GM21717 (cell line): ENCODE results near the gene HOXC5.

ENCODE experiments used
- ATAC-seq: cut with Tn5 transposase; IDR thresholded peaks from one replicate; pipeline ENCODE4 v1.9.1; 2021; ENCODE audit warnings: mild to moderate bottlenecking, moderate library complexity; ENCODE audit not compliant: unreplicated experiment

Gene HOXC5

DNA sequence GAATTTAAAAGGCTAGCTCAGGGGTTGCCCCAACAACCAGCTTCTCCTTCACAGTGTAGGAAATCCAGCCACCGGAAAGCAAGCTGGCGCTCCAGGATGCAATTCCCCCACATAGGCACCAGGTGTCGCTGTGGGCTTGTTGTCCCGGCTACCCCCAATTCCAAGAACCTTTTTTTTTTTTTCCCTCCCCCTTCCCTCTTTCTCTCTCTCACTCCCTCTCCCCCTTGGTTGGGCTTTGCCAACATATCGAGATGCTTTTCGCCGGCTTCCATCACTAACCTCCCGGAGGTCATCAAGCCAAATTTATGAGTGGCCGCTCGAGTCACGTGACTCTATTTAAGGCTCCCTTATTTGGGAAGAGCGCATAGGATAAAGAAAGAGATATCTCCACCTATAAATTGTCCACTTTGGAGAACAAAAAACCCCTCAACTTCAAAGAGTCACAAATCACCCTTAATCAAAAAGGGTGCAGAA is at the start of gene HOXC5:
TSS of gene HOXC5 (plus strand) at position 424 of the 474 bp plus-strand sequence. CDS start 73 bp downstream, outside the sequence.
- ATAC-seq = no peak

DNA sequence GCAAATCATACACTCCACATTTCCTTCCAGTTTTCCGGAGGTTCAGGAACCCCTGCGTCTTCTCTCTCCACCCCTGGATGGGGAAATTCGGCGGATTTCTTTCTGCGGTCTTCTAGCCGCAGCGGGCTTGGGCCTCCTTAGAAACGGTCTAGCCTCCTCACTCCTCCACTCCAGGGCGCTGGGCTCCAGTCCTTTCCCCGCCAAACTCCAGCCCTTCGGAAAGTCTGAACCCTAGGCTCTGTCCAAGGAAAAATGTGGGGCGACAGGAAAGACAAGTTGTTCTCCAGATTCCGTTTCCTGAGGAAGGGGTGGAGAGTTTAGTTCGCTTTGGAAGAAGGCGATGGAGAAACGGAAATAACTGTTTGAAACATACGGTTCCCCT is 49.3 kb upstream of the HOXC5 start:
- ATAC-seq = no peak

DNA sequence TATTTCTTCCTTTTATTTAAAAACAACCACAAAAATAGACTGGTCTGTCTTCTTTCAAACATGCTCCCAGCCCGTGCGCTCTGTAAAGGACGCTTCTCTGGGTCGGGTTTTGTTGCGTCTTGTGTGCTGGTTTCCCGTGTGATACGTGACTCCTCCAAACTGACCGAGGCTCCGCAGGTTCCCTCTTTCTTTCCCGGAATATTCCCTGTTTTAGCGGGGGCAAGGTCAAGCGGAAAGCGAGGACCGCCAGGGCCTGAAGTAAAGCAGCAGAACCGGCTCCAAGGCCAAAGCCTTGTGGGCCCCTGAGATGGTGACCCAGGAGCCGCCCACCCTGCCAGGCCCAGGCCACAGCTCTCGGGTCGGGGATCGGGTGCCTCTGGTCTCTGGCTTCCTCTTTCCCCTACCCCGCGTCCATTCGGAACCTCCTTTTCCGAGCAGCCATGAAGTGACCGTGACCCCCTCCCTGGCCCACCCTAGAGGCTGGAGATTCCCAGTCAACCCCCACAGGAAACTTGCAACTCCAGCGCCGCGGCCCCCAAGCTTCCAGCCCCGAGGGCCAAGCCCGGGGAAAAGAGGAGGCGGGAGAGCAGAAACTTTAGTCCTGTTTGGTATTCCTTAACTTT is 48.8 kb upstream of the HOXC5 start:
- no peak for ATAC-seq

DNA sequence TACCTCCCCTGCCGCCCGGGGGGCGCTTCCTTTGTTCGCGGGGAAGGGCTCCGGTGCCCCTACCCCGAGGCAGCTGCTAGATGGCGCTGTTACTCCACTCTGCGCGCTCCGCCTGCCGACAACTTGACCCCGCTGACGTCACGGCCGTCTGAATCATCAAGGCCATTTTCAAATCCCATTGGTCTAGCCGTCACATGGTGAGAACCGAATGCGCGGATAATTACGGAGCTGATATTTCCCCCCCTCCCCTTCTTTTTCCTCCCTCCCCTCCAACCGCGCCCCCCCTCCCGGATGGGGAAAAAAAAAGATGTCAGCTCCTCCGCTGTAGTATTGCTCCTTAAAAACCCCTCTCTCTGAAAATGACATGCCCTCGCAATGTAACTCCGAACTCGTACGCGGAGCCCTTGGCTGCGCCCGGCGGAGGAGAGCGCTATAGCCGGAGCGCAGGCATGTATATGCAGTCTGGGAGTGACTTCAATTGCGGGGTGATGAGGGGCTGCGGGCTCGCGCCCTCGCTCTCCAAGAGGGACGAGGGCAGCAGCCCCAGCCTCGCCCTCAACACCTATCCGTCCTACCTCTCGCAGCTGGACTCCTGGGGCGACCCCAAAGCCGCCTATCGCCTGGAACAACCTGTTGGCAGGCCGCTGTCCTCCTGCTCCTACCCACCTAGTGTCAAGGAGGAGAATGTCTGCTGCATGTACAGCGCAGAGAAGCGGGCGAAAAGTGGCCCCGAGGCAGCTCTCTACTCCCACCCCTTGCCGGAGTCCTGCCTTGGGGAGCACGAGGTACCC is 47.8 kb upstream of the HOXC5 start, which contains the start of gene HOXC10:
TSS of gene HOXC10 (plus strand) at position 246 of the 791 bp plus-strand sequence. CDS start at position 360, 114 bp downstream.
- ATAC-seq = no peak

DNA sequence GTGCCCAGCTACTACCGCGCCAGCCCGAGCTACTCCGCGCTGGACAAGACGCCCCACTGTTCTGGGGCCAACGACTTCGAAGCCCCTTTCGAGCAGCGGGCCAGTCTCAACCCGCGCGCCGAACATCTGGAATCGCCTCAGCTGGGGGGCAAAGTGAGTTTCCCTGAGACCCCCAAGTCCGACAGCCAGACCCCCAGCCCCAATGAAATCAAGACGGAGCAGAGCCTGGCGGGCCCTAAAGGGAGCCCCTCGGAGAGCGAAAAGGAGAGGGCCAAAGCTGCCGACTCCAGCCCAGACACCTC is 47.2 kb upstream of the HOXC5 start:
- ATAC-seq = no peak

DNA sequence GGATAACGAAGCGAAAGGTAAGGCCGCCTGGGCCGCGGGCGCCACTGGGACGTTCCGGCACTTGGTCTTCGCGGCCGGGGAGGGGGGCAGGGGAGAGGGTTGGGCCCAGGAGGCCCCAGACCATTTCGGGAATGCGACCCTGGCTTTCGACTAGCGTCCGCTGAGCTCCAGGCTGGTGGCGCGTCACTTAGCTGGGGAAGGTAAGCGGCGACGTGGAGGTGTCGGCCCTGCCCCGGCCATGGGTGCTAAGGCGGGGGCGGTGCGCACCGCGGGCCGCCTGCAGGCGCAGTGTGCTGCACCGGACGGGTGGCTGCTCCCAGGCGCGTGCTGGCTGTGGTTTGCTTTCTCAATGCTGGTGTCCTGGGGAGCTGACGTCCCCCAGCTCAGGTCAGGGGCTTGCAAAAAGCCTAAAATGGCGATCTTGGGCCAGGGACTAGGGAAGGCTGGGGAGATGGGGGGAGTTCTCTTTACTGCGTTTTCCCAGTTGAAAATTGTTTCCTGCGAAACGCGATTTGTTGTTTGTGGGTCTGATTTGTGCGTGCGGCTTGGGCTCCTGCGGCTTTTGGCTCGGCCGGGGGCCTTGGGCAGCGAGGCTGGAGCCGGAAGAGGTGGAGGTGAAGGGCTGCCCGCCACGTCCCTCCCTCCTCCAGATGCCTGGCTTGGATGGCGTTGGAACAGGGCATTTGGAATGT is 46.7 kb upstream of the HOXC5 start:
- ATAC-seq = no peak

DNA sequence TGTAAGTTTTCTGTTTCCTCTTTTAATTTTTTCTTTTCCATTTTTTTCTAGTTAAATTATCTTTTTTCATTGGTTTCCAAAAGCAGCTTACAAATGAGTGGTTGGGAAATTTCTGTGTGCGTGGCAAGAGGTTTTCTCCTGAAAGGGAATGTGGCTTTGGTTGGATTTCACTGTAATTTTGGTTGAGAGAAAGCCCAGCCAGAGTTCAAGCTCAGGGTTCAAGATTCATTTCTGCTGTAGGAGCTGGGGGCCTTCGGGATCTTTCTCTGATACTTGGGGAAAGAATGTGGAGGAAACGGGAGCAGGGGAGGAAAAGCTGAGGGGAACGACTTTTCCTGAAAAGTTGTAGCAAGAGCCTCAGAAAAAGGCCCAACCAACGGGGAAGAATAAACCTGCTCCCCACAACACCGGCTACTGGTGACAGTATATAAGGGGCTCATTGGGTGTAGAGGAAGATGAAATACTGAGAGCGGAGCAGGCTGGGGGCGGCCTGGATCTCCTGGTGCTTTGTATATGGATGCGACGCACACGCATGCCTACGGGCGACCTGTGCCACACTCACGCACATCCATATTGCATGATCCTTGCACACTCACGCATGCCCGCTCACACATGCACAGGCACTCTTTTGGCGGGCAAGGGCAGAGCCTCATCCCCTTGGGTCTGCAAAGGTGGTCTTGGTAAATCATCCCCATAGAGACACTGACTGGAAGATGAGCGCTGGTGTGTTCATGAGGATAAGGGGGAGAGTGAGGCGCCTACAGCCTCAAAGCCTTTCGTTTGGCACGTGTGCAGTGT is 46.0 kb upstream of the HOXC5 start:
- no peak for ATAC-seq

DNA sequence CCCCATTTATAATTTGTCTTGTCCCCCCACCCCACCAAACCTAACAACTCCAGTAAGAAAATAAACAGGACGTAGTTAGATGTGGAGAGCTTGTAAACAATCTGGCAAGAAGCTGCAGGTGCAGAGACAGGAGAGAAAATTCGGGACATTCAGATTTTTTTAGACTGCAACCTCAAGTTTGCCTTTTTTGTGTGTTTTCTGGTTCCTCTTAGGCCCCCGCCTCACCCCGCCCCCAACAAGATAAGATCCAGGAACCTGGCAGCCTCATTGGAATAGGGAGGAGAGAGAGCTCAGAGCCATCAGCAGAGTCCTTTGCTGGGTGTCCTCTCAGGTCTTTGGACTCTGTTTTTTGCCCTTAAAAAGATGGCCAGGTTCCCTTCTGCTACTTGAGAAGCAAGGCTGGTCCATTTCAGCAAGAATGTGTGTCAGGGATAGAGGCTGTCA is 45.0 kb upstream of the HOXC5 start:
- ATAC-seq = no peak

DNA sequence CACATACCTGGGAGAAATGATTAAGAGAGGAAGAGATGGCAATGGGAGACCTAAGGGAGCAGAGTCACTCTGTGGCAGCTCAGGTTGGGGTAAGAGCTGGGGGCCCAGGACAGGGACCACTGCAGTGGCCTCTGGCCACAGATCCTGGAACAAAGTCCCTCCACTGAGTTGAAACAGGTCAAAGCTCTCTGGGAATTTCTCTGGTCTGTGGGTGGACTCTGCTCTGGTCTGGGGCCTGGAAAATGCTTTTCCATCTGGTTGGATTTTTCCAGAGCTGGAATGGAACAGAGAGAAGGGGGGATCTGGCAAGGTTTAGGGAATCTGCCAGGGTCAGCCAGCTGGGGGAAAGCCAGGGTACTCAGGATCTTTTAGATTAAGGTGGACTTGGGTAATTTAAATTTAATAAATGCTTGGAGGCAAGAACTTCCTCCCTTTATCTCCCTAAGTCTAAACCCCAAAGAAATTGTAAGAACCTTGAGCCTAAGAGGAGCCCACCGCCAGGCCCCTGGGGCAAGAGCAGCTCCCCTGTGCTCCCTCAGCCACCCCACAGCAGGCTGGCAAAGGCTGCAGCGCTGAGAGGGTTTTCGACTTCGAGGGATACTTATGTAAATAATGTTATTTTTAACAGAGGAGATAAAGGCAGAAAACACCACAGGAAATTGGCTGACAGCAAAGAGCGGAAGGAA is 44.2 kb upstream of the HOXC5 start:
- ATAC-seq = no peak

DNA sequence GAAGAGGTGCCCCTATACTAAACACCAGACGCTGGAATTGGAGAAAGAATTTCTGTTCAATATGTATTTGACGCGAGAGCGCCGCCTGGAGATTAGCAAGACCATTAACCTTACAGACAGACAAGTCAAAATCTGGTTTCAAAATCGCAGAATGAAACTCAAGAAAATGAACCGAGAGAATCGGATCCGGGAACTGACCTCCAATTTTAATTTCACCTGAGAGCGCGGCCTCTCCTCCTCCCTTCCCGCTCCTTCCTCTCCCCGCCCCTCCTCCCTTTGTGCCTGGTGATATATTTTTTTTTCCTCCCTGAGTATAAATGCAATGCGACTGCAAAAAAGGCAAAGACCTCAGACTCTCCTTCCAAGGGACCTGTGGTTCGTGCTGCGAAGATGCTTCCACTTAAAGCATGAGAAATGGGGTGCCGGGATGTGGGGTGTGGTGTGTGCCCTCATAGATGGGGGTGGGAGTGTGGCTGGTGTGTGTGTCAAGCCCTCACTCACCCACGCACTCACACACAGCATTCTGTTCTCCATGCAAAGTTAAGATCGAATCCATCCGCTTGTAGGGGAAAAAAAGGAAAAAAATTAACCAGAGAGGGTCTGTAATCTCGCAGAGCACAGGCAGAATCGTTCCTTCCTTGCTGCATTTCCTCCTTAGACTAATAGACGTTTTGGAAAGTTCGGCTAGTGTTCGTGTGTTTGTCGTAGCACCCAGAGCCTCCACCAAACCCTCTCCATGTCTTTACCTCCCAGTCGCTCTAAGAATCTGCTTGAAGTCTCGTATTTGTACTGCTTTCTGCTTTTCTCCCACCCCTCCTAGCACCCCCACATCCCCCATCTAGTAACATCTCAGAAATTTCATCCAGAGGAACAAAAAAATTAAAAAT is 43.4 kb upstream of the HOXC5 start:
- ATAC-seq = no peak

DNA sequence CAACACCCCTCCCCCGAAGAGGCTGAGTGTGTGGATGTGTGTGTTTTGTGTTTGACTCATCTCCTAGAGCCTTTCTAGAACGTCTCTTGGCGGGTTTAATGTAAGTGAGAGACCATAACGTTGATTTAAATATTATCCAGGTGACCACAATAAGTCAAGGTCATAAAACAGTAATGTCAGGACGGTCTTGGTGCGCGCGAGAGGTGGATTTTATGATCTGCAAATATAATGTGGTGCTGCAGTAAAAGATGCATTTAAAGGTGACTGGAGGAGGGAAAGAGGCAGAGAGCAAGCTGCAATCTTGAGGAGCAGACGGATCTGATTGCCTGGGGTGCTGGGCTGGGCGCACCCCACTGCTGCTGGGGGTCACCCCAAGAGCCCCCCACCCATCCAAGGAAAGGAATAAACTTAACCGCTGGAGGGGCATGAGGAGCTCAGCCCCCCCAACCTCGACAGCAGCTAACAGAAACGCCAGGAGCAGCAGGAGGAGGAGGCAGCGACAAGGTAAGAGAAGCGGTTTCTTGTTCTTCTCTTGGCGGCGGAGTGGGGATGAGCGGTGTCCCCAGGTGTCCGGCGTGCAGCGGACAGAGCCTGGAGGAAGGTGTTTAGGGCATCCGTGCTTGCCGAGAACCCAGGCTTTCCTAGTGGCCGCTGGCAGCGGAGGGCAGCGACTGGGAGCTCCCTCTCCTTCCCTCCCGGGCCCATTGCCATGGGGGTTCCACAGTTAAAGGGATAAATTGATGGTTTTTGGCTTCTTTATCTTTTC is 42.4 kb upstream of the HOXC5 start:
- no peak for ATAC-seq

DNA sequence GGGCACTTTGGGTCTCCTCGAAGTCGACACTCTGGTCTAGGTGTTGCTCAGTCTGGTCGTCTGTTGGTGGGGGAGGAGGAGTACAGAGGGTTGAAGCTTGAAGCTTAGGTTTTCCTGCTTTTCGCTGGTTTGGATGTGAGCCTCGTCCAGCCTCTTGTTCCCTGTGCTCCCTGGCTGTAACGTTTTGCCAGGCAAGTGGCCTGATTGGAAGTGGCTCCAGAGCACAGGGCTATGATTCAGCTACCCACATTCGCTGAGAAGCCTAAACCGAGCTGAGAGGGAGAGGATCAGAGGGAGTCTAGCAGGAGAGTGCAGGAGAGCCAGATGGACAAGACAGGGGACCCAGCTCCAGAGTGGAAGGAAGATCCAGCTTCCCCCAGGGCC is 41.8 kb upstream of the HOXC5 start:
- ATAC-seq = no peak

DNA sequence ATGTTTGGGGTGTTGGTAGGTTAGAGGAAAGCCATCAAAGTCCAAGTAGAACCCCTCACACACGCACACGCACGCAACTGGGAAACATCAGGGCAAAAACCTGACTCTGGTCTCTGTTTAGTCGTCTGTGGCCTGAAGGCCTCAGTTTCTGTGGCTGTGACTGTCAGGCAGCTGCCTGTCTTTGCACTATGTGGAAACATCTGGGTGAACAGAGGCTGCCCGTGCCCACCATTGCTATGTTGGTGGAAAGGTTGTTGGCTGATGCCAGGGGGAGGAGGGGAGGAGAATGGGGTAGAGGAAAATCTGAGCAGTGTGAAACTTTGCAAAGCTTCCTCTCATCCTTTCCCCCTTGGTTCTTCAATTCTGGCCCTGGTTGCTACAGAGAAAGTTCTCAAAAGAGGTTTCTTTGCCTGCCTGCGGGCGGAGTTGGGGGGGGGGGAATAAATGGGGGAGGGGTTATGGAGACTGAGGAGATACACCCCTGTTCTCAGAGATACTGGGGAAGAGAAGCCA is 40.4 kb upstream of the HOXC5 start:
- no peak for ATAC-seq

DNA sequence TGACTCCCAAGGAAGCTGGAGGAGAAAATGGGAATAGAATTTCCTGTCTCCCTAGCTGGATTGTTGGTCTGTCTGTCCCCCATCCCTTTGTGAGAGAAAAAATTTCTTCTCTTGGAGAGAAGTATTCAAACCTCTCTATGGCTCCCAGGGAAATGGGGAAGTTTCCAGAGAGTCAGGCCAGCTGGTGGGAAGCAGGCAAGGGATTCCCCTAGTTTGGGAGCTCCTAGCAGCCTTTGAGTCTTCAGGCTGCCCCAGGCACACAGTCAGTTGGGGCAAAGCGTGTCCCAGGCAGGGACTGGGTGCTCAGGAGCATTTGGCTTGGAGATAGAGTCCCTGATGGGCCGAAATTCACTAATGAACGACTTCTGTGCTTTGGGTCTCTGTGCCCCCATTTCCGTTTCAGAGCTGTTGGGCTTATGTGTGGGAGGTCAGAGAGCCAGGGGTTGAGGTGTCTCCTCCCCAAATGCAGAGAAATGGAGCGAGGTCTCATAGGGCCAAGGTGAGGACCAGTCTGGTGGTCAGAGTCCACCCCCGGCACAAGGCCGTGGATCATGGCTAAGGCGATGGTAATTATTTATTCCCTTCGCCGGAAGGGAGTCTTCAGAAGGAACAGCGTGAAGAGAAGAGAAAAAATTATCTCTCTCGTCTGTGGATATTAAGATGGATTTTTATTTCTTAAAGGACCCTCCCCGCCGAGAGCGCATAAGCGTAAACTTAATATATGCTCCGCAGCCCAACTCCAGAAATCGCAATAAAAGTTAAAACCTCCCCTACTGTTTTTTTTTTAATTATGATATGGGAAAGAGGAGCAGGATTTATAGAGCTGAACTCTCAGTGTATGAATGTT is 39.5 kb upstream of the HOXC5 start:
- ATAC-seq = no peak

DNA sequence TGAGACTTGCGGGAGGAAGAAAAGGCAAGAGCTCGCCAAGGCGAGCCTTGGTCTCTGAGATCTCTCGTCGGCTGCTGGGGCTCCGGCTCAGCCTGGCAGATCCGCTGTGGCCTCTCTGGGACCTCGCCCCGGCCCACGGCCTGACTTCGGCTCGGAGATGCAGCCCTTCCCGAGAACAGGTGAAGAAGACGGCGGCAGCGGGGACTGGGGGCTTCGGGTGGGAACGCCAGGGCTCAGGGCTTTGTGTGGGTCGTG is 38.9 kb upstream of the HOXC5 start:
- ATAC-seq = no peak

DNA sequence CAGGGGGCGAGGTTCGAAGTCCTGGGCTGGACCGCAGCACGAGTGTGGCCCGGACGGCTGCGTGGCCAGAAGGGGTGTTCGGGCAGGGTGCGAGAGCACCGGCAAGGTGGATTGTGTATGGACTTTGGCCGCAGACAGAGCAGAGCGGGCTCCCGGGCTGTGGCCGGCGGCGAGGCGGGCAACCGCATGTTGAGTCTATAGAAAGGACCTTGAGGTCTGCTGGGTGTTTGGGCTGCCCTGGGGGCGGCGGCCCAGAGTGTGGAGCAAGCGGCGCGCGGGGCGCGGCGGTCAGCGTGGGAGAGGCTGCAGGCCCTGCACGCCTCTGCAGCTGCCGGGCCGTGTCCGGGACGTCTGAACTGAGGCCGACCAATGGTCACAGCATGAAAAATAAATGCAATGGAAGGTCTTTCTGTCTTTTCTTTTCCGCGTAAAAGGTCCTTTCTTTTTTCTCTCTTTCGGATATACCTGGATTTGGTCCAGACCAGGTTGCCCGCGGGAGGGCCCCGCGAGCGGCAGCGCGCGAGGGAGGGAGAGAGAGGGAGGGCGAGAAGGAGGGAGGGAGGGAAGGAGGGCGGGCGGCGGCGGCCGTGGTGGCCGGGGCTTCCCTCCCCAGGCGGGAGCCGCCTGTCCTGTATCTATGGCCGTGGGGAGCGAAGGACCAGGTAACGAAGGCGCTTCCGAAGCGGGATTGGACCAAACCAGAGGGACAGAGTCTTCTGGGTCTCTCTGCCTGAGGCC is 38.4 kb upstream of the HOXC5 start:
- ATAC-seq = no peak

DNA sequence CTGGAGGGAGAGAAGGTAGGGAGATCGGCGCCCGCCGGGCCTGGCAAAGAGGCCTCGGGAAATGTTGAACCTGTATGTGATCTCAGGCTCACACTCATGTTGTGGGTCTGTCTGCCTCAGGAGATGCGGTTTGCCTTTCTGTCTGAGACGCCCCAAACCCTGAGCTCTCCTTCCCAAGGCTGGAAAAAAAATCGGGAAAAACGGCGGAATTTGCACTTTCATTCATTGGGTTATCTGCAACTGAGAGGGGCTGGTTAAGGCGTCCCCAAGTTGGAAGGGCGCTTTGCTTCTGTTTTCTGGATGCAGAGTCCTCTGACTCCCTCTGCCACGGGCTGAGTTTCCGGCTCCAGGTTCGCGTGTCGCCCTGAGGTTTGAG is 37.9 kb upstream of the HOXC5 start:
- no peak for ATAC-seq
